HG03342 (cell line): ENCODE data around the gene EPB41L1.

Source experiments
- ATAC-seq: cut with Tn5 transposase; IDR thresholded peaks from one replicate; pipeline ENCODE4 v1.9.1; 2021; ENCODE audit warnings: mild to moderate bottlenecking, moderate library complexity; ENCODE audit not compliant: unreplicated experiment

The EPB41L1 gene

GRCh38 chr20:36218380-36219064, 64.0 kb downstream of the EPB41L1 start:
- no peak for ATAC-seq

- ATAC-seq, result no peak
These were observed 65.2 kb downstream of the EPB41L1 start for GRCh38 chr20:36219671-36220220.

GRCh38 chr20:36225666-36226065, 71.1 kb downstream of the EPB41L1 start:
- no peak for ATAC-seq

DNA sequence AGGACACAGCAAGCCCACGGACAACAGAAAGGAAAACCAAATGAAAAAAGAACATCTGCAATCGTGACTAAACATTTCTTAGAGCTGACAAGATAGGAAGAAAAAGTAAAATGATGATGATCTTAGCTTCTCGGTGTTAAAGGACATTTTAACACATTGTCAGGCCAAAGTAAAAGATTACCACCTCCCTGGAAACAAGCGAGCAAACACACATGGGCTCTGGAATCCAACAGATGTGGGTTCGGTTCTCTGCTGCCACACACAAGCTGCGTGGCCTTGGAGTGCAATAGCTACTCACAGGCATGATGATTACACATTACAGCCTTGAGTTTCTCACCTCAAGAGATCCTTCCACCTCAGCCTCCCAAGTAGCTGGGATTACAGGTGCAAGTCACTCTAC, 74.2 kb downstream of the EPB41L1 start:
- no peak for ATAC-seq

- ATAC-seq, result no peak
These were observed 75.5 kb downstream of the EPB41L1 start for GRCh38 chr20:36230019-36230418.

GRCh38 chr20:36231331-36231730, 76.8 kb downstream of the EPB41L1 start:
- ATAC-seq, result no peak

DNA sequence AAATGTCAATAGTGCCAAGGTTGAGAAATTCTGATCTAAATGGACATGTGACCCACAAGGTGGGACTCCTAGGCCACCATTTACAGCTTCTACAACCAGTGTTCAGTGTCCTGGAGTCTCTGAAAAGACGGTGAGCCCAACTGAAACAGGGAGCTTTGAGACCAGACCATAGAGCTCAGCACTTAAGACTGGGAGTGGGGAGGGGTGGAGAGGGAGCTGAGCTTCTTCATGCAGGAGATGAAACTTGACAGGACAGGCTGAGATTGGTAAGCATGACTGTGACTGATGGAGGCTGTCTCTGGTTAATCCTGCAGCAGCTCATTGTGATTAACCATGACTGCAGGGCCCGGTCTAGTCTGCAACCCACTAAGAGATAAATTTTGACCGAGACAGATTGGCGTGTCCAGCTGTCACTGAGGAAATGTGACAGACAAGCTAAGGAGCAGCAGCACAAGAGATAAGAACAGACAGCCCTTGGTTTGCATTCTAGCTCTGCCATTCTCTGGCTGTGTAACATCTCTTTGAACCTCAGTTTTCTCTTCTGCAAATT, 80.3 kb downstream of the EPB41L1 start:
- ATAC-seq, result no peak

DNA sequence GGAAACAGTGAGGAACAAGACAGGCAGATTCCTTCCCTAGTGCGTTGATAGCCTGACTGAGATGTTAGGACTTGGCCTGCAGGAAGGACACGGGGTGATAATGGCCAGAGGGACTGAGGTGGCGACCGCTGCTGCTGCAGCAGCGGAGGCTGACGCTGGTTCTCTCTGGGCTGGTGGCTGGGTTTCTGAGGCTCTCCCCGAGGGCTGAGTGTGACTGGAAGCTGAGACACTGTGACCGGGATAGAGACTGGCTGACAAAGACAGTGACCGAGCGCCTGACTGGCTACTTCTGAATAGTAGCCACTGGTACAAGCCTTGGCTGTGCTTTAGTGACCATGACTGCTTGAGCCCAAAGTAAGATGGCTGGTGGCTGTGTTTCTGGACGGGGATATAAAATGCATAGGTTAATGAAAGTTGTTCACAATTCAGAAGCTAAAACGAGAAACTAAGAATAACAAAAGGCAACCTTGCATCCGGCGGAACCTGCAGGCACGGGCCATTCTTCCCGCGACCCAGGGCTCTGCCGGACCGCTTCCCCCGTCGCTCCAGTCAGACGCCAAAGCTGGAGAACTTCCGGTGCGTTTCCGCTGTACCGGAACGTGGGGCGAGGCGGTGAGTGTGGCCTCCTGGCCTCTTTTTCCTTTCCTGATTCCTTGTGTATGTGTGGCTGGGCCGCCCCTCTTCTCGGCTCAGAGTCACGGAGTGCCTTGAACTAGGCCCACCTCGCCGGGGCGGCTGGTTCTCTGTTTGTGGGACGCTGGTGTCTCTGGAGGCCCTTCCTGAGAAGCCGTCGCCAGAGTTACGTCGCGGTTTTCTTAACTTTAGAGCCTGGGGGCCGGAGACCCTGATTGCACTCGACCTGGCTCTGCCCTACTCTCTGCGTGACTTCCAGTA, 81.6 kb downstream of the EPB41L1 start, which contains the start of gene AAR2:
AAR2 (plus strand) TSS at position 587 of the 894 bp plus-strand sequence. CDS start 3,391 bp downstream, outside the sequence.
- no peak for ATAC-seq

- ATAC-seq, result no peak
These were observed 82.2 kb downstream of the EPB41L1 start for GRCh38 chr20:36236786-36237121.

GRCh38 chr20:36237477-36237876, 82.9 kb downstream of the EPB41L1 start:
- ATAC-seq, result no peak

DNA sequence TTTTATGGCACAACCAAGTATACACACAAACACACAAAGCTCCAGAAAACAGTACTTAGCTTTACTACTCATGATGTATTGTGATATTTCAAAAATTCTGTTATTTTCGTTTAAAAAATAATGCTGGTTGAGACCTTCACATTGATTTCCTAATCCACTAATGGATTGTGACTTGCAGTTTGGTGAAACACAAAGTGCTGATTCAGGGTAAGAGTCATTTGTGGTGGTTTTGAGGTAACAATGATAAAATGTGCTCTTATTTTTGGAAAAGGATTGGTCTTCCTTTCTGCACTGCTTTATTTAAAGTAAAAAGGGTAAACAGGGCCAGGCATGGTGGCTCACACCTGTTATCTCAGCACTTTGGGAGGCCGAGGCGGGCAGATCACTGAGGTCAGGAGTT, 83.6 kb downstream of the EPB41L1 start:
- no peak for ATAC-seq

DNA sequence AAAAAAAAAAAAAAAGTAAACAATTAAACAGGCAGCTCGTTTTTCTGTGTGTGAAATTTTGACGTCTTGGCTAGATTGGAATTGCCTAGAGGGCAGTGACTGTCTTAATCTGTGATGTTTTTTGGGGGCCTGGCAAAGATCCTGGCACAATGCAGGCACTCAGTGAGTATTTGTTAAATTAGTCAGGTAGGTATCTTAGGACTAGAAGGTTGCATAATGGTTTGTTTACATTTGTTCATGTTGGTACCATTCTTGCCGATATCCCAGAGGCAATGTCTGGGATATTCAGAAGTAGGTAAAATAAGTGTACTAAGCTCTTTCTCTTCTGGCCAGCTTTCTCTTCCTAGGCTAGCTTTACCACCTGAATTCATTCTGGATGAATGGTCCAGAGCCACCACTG, 84.2 kb downstream of the EPB41L1 start:
- no peak for ATAC-seq

DNA sequence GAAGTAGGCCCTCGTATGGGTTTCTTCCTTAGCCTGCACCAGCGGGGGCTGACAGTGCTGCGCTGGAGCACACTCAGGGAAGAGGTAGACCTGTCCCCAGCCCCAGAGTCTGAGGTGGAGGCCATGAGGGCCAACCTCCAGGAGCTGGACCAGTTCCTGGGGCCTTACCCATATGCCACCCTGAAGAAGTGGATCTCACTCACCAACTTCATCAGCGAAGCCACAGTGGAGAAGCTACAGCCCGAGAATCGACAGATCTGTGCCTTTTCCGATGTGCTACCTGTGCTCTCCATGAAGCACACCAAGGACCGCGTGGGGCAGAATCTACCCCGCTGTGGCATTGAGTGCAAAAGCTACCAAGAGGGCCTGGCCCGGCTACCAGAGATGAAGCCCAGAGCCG, 85.5 kb downstream of the EPB41L1 start:
- ATAC-seq, result no peak

GRCh38 chr20:36241678-36242077, 87.1 kb downstream of the EPB41L1 start:
- no peak for ATAC-seq

DNA sequence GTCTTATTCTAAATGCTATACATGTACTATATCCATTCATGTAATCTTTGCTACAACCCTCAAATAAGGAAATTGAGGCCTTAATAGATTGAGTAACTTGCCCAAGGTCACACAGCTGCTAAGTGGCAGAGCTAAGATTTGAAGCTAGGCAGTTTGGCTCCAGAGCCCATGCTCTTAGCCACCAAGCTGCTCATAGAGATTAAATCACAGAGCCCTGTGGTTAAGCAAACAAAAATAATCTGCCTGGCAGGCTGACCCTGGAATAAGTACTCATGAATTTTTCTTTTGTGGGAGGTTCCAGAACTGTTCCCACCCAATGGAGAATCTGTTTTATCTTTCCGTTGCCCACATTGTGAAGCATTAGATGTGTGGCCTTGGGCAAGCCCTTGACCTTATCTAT, 89.2 kb downstream of the EPB41L1 start:
- no peak for ATAC-seq

DNA sequence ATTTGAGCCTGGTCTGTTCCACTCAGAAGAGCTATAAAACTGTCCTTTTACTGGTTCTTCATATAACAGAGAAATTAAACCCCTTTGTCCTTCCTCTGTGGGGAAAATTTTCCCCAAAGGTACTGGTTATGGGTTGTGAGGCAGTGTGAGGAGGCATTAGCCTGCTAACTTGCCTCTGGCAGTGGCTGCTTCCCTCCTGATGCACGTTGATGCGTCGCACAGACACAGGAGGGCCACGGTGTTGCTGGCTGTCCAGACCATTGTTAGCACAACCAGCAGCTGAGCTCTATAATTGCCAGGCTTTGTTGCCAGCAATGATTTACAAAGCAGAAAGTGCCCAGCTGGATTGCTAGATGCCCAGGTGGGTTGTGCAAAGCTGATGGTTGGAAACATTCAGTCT, 91.9 kb downstream of the EPB41L1 start:
- ATAC-seq, result no peak

GRCh38 chr20:36248836-36249235, 94.3 kb downstream of the EPB41L1 start:
- ATAC-seq, result no peak

- ATAC-seq, result no peak
These were observed 94.9 kb downstream of the EPB41L1 start for GRCh38 chr20:36249450-36249849.

DNA sequence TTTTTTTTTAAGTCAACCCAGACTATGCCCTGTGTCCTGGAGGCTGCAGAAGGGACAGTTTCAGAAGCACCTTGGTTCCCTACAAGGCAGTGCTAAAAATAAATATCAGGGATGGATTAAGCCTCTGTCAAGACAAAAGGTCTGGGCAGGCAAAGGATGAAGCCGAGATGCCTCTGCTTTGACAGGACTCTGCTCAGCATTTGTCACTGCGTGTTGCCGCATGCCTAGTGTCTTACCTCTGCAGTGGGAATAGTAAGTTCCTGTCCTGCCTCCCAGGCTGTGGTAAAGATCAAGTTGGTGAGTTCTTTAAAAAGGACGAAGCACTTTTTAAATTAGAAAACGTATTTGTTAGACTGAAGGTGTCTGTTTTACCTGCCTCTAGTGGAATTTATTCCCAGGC, 96.9 kb downstream of the EPB41L1 start:
- no peak for ATAC-seq

GRCh38 chr20:36252511-36252910, 98.0 kb downstream of the EPB41L1 start:
- ATAC-seq, result no peak

GRCh38 chr20:36253036-36253435, 98.5 kb downstream of the EPB41L1 start:
- ATAC-seq, result no peak

DNA sequence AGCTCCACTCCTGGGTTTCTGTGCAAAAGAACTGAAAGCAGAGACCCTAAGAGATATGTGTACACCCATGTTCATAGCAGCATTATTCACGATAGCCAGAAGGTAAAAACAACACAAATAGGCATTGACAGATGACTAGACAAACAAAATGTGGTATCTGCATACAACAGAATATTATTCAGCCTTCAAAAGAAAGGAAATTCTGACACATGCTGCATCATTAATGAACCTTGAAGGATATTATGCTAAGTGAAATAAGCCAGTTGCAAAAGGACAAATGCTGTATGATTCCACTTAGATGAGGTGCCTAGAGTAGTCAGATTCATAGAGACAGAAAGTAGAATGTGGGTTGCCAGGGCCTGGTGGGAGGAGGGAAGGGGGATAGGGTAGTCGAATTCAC, 99.5 kb downstream of the EPB41L1 start:
- ATAC-seq, result no peak
